Measurements from ENCODE around the gene GRAMD1C.

GRAMD1C gene

DNA sequence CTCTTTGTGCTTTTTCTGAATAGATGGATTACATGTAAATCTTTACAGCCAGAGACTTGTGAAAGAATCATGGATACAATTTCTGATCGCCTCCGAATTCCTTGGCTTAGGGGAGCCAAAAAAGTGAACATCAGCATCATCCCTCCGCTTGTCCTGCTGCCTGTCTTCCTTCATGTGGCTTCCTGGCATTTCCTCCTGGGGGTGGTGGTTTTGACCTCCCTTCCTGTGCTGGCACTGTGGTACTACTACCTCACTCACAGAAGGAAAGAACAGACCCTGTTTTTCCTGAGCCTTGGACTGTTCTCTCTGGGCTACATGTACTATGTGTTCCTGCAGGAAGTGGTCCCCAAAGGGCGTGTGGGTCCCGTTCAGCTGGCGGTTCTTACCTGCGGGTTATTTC lies 115.1 kb downstream of the GRAMD1C start:
- DNase-seq: no peak

DNA sequence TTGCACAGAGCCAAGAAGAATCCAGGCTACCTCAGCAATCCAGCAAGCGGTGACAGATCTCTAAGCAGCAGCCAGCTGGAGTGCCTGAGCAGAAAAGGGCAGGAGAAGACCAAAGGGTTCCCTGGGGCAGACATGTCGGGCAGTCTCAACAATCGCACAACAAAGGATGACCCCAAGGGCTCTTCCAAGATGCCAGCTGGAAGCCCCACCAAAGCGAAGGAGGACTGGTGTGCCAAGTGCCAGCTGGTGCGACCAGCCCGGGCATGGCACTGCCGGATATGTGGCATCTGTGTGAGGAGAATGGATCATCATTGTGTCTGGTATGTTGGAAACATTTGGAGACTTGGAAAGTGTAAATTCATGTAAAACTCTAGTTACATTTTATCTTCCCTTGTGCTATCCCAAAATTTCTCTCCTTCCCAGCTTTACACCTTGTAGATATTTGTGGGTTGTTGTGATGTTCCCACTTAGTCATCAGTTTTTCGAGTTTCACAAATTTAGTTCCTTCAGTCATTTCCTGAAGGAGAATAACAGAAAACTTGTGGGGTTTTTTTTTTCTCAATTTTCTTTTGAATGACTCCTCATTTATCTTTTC lies 115.6 kb downstream of the GRAMD1C start:
- DNase-seq: no peak

DNA sequence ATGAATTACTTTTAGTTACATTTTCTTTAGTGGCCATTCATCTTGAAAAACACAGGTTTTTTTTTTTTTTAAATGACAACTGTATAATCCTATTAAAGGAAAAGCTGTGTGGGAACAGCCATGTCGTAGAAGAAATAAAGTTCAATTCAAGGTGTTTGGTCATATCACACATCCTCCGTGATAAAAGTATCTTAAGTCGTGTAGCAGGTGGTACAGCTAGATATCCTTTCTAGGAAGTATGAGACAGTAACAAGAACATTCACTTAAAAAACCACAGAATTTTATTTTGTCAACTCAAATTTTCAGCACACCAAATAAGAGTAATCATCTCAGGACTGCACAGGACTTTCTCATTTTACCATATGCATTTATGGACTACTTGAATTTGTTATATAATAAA lies 125.3 kb downstream of the GRAMD1C start:
- DNase-seq: no peak

DNA sequence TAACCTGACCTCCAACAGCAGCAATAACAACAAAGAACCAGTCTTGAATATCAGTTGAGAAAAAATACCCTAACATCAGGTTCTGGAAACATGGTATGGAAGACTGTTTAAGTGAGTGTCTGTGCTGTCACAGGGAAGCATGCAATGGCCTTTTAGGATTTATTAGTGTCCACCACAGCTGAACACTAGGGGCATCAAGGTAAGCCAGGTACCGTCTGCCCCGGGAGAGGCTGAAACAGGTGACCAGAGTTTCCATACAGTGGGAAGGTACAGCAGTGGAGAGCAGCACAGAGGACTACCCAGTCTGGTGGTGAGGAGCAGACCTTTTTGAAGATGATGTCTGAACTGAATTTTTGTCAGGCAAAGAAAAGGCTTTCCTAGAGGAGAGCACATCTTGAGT lies 127.6 kb downstream of the GRAMD1C start:
- no peak for DNase-seq

DNA sequence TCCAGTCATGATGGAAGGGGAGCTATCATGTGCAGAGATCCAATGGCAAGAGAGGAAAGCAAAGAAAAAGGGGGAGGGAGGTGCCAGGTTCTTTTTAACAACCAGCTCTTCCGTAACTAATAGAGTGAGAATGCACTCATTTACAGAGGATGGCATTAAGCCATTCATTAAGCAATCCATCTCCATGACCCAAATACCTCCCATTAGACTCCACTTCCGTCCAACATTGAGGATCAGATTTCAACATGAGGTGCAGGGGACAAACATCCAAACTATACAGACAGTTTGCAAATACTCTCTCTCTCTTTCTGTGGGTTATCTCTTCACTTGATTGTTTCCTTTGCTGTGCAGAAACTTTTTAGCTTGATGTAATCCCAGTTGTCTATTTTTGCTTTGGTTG lies 130.4 kb downstream of the GRAMD1C start:
- no peak for DNase-seq

DNA sequence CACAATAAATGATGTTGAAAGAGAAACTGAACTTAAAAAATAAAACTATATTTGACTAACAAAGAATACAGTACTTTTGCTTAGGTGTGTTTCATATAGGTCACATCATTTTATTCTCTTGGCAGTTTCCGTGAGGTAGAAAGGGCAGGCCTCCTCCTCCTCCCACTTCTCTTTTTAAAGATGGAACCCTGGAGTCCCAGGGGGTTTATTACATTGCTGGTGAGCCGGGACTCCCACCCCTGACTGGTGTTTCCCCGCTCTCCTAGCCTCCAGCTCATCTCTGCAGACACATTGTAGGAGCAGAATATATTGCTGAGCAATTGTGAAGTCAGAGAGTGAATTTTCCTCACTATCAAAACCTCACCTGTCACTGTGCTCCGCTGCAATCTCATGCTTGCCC lies 139.2 kb downstream of the GRAMD1C start:
- DNase-seq: no peak

DNA sequence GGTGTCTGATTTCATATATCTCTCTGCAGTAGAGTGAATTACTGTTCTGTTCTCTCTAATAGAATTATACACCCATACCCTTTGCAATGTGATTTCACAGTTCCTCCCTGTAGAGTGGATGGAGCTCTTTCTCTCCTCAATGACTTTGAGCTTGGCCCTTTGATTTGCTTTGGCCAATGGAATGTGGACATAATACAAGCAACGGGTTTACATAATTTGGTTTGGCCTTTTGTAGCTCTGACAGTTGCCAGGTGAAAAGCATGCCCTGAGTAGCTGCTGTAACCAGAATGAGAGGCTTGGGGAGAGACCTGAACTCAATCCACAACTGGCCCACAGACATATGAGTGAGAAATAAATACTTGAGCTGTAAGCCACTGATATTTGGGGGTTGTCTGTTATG lies 141.3 kb downstream of the GRAMD1C start:
- no peak for DNase-seq

DNA sequence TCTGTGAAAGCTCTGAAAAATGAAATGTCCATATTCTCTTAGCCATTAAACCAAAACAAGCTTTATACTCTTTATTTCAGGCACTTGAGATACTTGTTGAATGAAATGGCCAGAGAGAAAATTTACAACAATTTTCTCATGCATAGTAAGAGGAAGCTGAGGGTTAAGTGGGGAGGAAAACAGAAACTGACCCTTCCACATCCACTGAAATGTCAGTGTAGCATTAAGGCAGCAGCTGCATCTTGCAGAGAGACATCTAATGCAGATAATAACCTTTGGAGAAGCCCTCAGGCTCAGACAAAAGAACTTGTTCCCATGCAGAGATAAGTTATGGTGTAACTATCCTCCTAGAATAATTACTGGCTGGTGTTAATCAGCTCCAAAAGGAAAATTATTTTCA lies 143.2 kb downstream of the GRAMD1C start:
- no peak for DNase-seq

DNA sequence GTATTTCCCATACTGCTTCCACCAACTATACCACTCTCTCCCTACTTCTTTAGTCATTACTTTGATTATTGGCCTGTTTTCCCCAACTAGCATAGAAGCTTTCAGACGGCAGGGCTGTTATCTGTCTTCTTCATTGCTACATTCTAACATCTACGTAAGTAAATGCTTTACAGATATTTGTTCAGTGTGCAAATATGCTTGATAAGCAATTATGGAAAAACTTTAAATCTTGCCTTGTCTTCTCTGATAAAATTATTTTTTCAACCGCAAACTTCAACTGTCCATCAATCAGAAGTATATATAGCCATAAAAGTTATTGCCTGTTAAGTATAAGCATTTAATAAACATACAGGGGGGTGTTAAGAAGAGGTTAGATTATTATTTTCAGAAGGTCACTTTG lies 145.0 kb downstream of the GRAMD1C start:
- DNase-seq: no peak

DNA sequence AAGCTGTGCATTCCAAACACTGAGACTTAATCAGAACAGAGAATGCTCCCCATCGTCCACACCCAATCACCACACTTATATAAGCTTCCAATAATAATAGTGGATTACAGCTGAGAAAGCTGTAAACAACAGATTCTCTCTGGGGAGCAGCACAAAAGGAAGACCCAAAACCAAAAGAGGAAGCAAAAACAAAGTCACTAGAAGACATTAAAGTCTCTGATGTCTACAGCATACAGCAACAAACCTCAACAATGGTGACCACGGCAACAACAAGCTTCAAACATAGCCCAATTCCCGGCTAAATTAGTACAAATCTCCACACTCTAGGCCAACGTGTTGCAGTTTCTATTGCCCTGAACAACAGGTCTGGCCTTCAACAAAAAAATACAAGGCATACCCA lies 147.0 kb downstream of the GRAMD1C start:
- no peak for DNase-seq

All from DMS153 (cell line).